SU-DHL-6 (cell line): ENCODE measurements around the gene CALN1.

Experiments
- H2AFZ ChIP-seq: fragments of 200-600 bp; sonication (generic); 2 replicates; pipeline ENCODE4 v1.6.1; 2014; ENCODE audit warnings: low read depth, mild to moderate bottlenecking, moderate library complexity, mixed read lengths, antibody characterized with exemption, low read length; ENCODE audit not compliant: severe bottlenecking
- H3F3A ChIP-seq: fragments of 200-600 bp; shearing (Covaris generic); 2 replicates; pipeline ENCODE4 v1.6.0; 2016; ENCODE audit warnings: antibody characterized with exemption, mild to moderate bottlenecking; ENCODE audit not compliant: insufficient read depth
- H3K27ac ChIP-seq: fragments of 200-600 bp; sonication (generic); 2 replicates; pipeline ENCODE4 v1.5.1; 2016; ENCODE audit warnings: low read depth, mild to moderate bottlenecking, low read length, moderate library complexity, mixed read lengths
- H3K27me3 ChIP-seq: fragments of 200-600 bp; sonication (generic), shearing (Covaris generic); 2 replicates; pipeline ENCODE4 v1.6.0; 2014; ENCODE audit warnings: mild to moderate bottlenecking, low read length
- H3K36me3 ChIP-seq: fragments of 200-600 bp; sonication (generic); 2 replicates; pipeline ENCODE4 v1.6.1; 2014; ENCODE audit warnings: mild to moderate bottlenecking, low read length, mixed read lengths
- H3K4me2 ChIP-seq: fragments of 300-600, 200-600 bp; shearing (Covaris generic), sonication (generic); 2 replicates; pipeline ENCODE4 v1.6.0; 2014; ENCODE audit warnings: low read length, low read depth, mild to moderate bottlenecking; ENCODE audit not compliant: poor library complexity, severe bottlenecking
- H3K4me3 ChIP-seq: fragments of 200-600 bp; sonication (generic); 2 replicates; pipeline ENCODE4 v1.5.1; 2014; ENCODE audit warnings: antibody characterized with exemption, low read length, mild to moderate bottlenecking, mixed read lengths; ENCODE audit not compliant: insufficient read depth, poor library complexity, severe bottlenecking
- H3K79me2 ChIP-seq: fragments of 200-600 bp; sonication (generic); 2 replicates; pipeline ENCODE4 v1.6.1; 2014; ENCODE audit warnings: mild to moderate bottlenecking, low read length, moderate library complexity; ENCODE audit not compliant: insufficient read depth
- H3K9ac ChIP-seq: fragments of 200-600 bp; sonication (generic); 2 replicates; pipeline ENCODE4 v1.7.0; 2014; ENCODE audit warnings: mild to moderate bottlenecking, low read length
- H3K9me2 ChIP-seq: fragments of 200-600 bp; sonication (generic); replicated peaks from 2 replicates; pipeline ENCODE4 v1.6.1; 2014; ENCODE audit warnings: low read length; ENCODE audit not compliant: insufficient read depth
- H3K9me3 ChIP-seq: fragments of 200-600 bp; sonication (generic); 2 replicates; pipeline ENCODE4 v1.6.1; 2014; ENCODE audit warnings: low read length, mixed read lengths; ENCODE audit not compliant: insufficient read depth
- H4K20me1 ChIP-seq: fragments of 200-600 bp; sonication (generic); 2 replicates; pipeline ENCODE4 v1.6.1; 2014; ENCODE audit warnings: low read depth, mild to moderate bottlenecking, antibody characterized with exemption, low read length, moderate library complexity, mixed read lengths
- CTCF ChIP-seq: fragments of 200-600 bp; sonication (generic); IDR thresholded peaks from one replicate; pipeline ENCODE4 v1.5.1; 2017; ENCODE audit warnings: antibody characterized with exemption, mild to moderate bottlenecking, low read length, moderate library complexity; ENCODE audit not compliant: insufficient read depth, poor library complexity, severe bottlenecking
- EZH2phosphoT487 ChIP-seq: fragments of 200-600 bp; sonication (generic), shearing (Covaris generic); conservative IDR thresholded peaks from 2 replicates; pipeline ENCODE4 v1.6.1; 2018; ENCODE audit warnings: mild to moderate bottlenecking, antibody characterized with exemption, low read length, moderate library complexity, mixed read lengths

Gene CALN1

GRCh38 chr7:71911051-71911450 lies 501.1 kb downstream of the CALN1 start:
- H3K9me2 ChIP-seq, result no peaks in the 10 kb centered on the region
- H3K27me3 ChIP-seq, result no peaks in the 10 kb centered on the region
- no peak for TF ChIP-seq EZH2phosphoT487
- TF ChIP-seq CTCF, result no peak
- H4K20me1 ChIP-seq, result no peaks in the 10 kb centered on the region
- H3K36me3 ChIP-seq, result no peaks in the 10 kb centered on the region
- no peak overlapping the region for H2AFZ ChIP-seq
- H3K4me3 ChIP-seq, result no peak overlapping the region
- no peaks in the 10 kb centered on the region for H3K79me2 ChIP-seq
- H3K9ac ChIP-seq, result no peak overlapping the region
- H3K4me2 ChIP-seq, result no peak overlapping the region
- H3F3A ChIP-seq, result no peaks in the 10 kb centered on the region
- no peak overlapping the region for H3K27ac ChIP-seq
- H3K9me3 ChIP-seq, result 0 out of 2 replicates have a peak, but pooled peaks cover 6% of the 10 kb centered on the region

GRCh38 chr7:71905821-71906220 lies 506.3 kb downstream of the CALN1 start:
- H4K20me1 ChIP-seq, result no peaks in the 10 kb centered on the region
- no peak overlapping the region for H2AFZ ChIP-seq
- H3K9me2 ChIP-seq, result no peaks in the 10 kb centered on the region
- no peaks in the 10 kb centered on the region for H3K27me3 ChIP-seq
- no peaks in the 10 kb centered on the region for H3K79me2 ChIP-seq
- no peaks in the 10 kb centered on the region for H3F3A ChIP-seq
- H3K27ac ChIP-seq, result no peak overlapping the region
- peaks cover 14% of the 10 kb centered on the region; the same call in 1 of the 2 replicates for H3K9me3 ChIP-seq
- no peak overlapping the region for H3K9ac ChIP-seq
- no peak overlapping the region for H3K4me3 ChIP-seq
- H3K4me2 ChIP-seq, result no peak overlapping the region
- H3K36me3 ChIP-seq, result no peaks in the 10 kb centered on the region
- TF ChIP-seq EZH2phosphoT487 (no peak), CTCF (no peak)

GRCh38 chr7:71904484-71904883 lies 507.7 kb downstream of the CALN1 start:
- Histone ChIP-seq H3K9me3 (peaks cover 9% of the 10 kb centered on the region; the same call in 1 of the 2 replicates), H3K4me2 (no peak overlapping the region), H3K36me3 (no peaks in the 10 kb centered on the region), H3F3A (no peaks in the 10 kb centered on the region), H3K27ac (no peak overlapping the region), H3K79me2 (no peaks in the 10 kb centered on the region), H4K20me1 (no peaks in the 10 kb centered on the region), H3K9ac (no peak overlapping the region), H3K4me3 (no peak overlapping the region), H3K27me3 (no peaks in the 10 kb centered on the region), H3K9me2 (no peaks in the 10 kb centered on the region), H2AFZ (no peak overlapping the region)
- TF ChIP-seq CTCF, result no peak
- no peak for TF ChIP-seq EZH2phosphoT487

GRCh38 chr7:71900556-71900955 lies 511.6 kb downstream of the CALN1 start:
- Histone ChIP-seq H4K20me1 (no peaks in the 10 kb centered on the region), H3F3A (no peaks in the 10 kb centered on the region), H3K79me2 (no peaks in the 10 kb centered on the region), H3K9me3 (peaks cover 9% of the 10 kb centered on the region; the same call in 1 of the 2 replicates), H3K9me2 (no peaks in the 10 kb centered on the region), H3K27ac (no peak overlapping the region), H3K4me2 (no peak overlapping the region), H3K9ac (no peak overlapping the region), H2AFZ (no peak overlapping the region), H3K4me3 (no peak overlapping the region), H3K36me3 (no peaks in the 10 kb centered on the region), H3K27me3 (no peaks in the 10 kb centered on the region)
- no peak for TF ChIP-seq EZH2phosphoT487
- no peak for TF ChIP-seq CTCF
